MM.1S (cell line): Measurements from ENCODE around the gene SLC38A1.

Source experiments
- DNase-seq: peaks from one replicate; pipeline ENCODE4 v3.0.0-alpha.2; 2015
- H2AFZ ChIP-seq: fragments of 300-600 bp; sonication (generic); 2 replicates; pipeline ENCODE4 v1.6.0; 2016; ENCODE audit warnings: antibody characterized with exemption, low read length
- H3F3A ChIP-seq: fragments of 300-600 bp; sonication (generic); 2 replicates; pipeline ENCODE4 v1.6.1; 2016; ENCODE audit warnings: mild to moderate bottlenecking, antibody characterized with exemption, low read length, moderate library complexity, mixed read lengths; ENCODE audit not compliant: insufficient read depth
- H3K27ac ChIP-seq: fragments of 300-600 bp; sonication (generic); 2 replicates; pipeline ENCODE4 v1.5.1; 2016; ENCODE audit warnings: mild to moderate bottlenecking, low read length
- H3K27me3 ChIP-seq: fragments of 300-600 bp; sonication (generic); replicated peaks from 2 replicates; pipeline ENCODE4 v1.6.0; 2016; ENCODE audit warnings: low read length; ENCODE audit not compliant: insufficient read depth
- H3K36me3 ChIP-seq: fragments of 300-600 bp; sonication (generic); replicated peaks from 2 replicates; pipeline ENCODE4 v1.6.1; 2016; ENCODE audit warnings: mild to moderate bottlenecking, low read length, mixed read lengths; ENCODE audit not compliant: insufficient read depth
- H3K4me1 ChIP-seq: fragments of 300-600 bp; sonication (generic); 2 replicates; pipeline ENCODE4 v1.6.1; 2016; ENCODE audit warnings: low read length, mixed read lengths
- H3K4me2 ChIP-seq: fragments of 300-600 bp; sonication (generic); 2 replicates; pipeline ENCODE4 v1.6.0; 2016; ENCODE audit warnings: low read depth, low read length
- H3K4me3 ChIP-seq: fragments of 300-600 bp; sonication (generic); 2 replicates; pipeline ENCODE4 v1.5.1; 2016; ENCODE audit warnings: low read length, mixed read lengths
- H3K79me2 ChIP-seq: fragments of 300-600 bp; sonication (generic); 2 replicates; pipeline ENCODE4 v1.6.1; 2016; ENCODE audit warnings: mixed run types, low read length, mixed read lengths
- H3K9ac ChIP-seq: fragments of 300-600 bp; sonication (generic); 2 replicates; pipeline ENCODE4 v1.6.1; 2016; ENCODE audit warnings: low read length, mixed read lengths
- H3K9me2 ChIP-seq: fragments of 300-600 bp; sonication (generic); replicated peaks from 2 replicates; pipeline ENCODE4 v1.6.1; 2016; ENCODE audit warnings: mild to moderate bottlenecking, low read length, mixed read lengths; ENCODE audit not compliant: insufficient read depth
- H3K9me3 ChIP-seq: fragments of 300-600 bp; sonication (generic); replicated peaks from 2 replicates; pipeline ENCODE4 v1.6.1; 2016; ENCODE audit warnings: mild to moderate bottlenecking, low read length, mixed read lengths; ENCODE audit not compliant: insufficient read depth
- H4K20me1 ChIP-seq: fragments of 300-600 bp; sonication (generic); 2 replicates; pipeline ENCODE4 v1.6.1; 2016; ENCODE audit warnings: mild to moderate bottlenecking, low read length, moderate library complexity, mixed read lengths; ENCODE audit not compliant: insufficient read depth
- CTCF ChIP-seq: fragments of 300-600 bp; sonication (generic); IDR thresholded peaks from 2 replicates; pipeline ENCODE4 v1.5.1; 2016; ENCODE audit warnings: antibody characterized with exemption, low read length, mixed read lengths
- EZH2 ChIP-seq: fragments of 300-600 bp; sonication (generic); optimal IDR thresholded peaks from 2 replicates; pipeline ENCODE3; 2017; ENCODE audit warnings: low read depth, mild to moderate bottlenecking, antibody characterized with exemption, low read length, mixed read lengths
- EZH2phosphoT487 ChIP-seq: fragments of 300-600 bp; sonication (generic); IDR thresholded peaks from 2 replicates; pipeline ENCODE4 v1.6.1; 2018; ENCODE audit warnings: antibody characterized with exemption, low read length

Gene SLC38A1

DNA sequence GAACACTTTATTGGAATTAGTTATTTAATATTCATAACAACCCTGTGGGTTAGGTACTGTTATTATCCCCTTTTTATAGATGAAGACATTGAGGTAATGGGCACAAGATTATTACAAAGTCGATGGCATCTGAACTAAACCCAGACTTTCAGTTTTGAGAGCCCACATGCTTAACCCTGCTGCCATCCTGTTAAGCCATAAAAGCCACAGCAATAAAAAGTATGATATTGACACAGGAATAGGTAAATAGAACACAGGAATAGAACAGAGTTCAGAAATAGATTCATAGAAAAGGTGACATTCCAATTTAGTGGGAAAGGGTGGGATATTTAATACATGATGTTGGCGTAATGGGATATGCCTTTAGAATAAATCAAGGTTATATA, 119.8 kb downstream of the SLC38A1 start:
- Histone ChIP-seq H3K4me1 (peaks cover 4% of the 10 kb centered on the region; the same call in 1 of the 2 replicates), H3K79me2 (no peaks in the 10 kb centered on the region)

DNA sequence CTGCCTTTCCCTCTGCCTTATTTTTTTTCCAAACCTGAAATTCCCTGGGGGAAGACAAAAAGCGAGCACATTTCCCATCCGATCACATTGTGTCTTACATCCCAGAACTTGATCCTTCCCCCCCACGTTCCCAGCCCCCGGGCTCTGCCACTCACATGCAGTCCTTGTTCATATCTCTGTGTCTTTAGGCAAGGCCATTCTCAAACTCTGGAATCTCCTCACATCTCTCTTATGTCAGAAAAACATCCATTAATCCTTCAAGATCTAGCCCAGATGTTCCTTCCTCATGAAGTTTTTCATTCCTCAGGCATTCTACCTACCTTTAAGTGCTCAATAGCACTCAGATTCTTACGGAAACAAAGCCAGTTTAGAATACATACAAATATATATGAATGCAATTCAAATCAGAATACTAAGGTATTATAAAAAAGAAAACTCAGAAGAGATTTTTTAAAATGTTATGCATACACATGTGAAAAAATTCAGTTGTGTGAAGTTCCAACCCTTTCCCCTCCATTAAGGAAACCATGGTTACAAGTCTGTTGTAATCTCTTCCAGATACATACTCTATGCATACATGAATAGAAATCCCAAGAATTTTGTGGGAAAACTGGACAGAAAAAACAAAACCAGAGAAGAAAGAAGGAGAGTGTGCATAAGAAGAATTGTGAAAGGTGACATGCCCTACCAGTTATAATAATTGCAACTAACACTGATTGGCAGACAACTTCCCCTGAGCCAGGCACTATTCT, 120.3 kb downstream of the SLC38A1 start:
- no peaks in the 10 kb centered on the region for H3K79me2 ChIP-seq
- no peak overlapping the region for H2AFZ ChIP-seq
- H3K9me3 ChIP-seq: no peaks in the 10 kb centered on the region
- DNase-seq: no peak
- no peak overlapping the region for H3K27ac ChIP-seq
- no peaks in the 10 kb centered on the region for H3F3A ChIP-seq
- no peak overlapping the region for H3K9ac ChIP-seq
- no peaks in the 10 kb centered on the region for H3K36me3 ChIP-seq
- H3K9me2 ChIP-seq: no peaks in the 10 kb centered on the region
- no peaks in the 10 kb centered on the region for H3K27me3 ChIP-seq
- no peak overlapping the region for H3K4me2 ChIP-seq
- TF ChIP-seq EZH2phosphoT487 (no peak), EZH2 (no peak), CTCF (no peak)
- H4K20me1 ChIP-seq: no peaks in the 10 kb centered on the region
- no peak overlapping the region for H3K4me3 ChIP-seq
- peaks cover 4% of the 10 kb centered on the region; the same call in 1 of the 2 replicates for H3K4me1 ChIP-seq

More for the DNA sequence above, 119.8 kb downstream of the SLC38A1 start:
- no peak for DNase-seq
- Histone ChIP-seq H3K9ac (no peak overlapping the region), H3F3A (no peaks in the 10 kb centered on the region), H4K20me1 (no peaks in the 10 kb centered on the region), H3K9me3 (no peaks in the 10 kb centered on the region), H3K27me3 (no peaks in the 10 kb centered on the region), H3K4me3 (no peak overlapping the region), H3K27ac (no peak overlapping the region), H3K9me2 (no peaks in the 10 kb centered on the region), H3K4me2 (no peak overlapping the region), H3K36me3 (no peaks in the 10 kb centered on the region), H2AFZ (no peak overlapping the region)
- TF ChIP-seq CTCF (no peak), EZH2 (no peak), EZH2phosphoT487 (no peak)

DNA sequence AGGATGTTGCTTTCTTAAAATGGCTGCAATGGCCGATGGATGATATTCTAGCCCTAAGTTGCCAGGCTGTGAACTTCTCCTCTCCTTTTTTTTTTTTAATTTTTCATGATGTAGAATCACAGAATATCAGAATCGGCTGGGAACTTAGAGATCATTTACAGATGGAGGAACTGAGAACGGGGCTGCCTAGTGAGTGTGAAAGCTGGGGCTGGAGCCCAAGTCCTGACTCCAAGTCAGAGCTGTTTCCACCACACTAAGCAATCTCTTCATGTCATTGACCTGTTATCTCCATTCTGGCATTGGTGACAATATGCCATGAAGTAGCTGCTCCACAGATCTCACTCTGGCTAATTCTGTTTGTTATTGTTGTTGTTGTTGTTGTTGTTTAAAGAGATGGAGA, 121.7 kb downstream of the SLC38A1 start:
- no peak overlapping the region for H3K9ac ChIP-seq

More for the DNA sequence above, 121.7 kb downstream of the SLC38A1 start:
- H3K9me3 ChIP-seq: no peaks in the 10 kb centered on the region
- TF ChIP-seq EZH2phosphoT487: no peak
- no peak for TF ChIP-seq CTCF
- no peak overlapping the region for H3K4me2 ChIP-seq
- H3K9me2 ChIP-seq: no peaks in the 10 kb centered on the region
- H3K4me3 ChIP-seq: no peak overlapping the region
- no peak overlapping the region for H3K27ac ChIP-seq
- no peaks in the 10 kb centered on the region for H3K79me2 ChIP-seq
- H3K27me3 ChIP-seq: no peaks in the 10 kb centered on the region
- H4K20me1 ChIP-seq: no peaks in the 10 kb centered on the region
- H3K4me1 ChIP-seq: peaks cover 4% of the 10 kb centered on the region; the same call in 1 of the 2 replicates
- H3F3A ChIP-seq: no peaks in the 10 kb centered on the region
- no peak for DNase-seq
- no peak overlapping the region for H2AFZ ChIP-seq
- H3K36me3 ChIP-seq: no peaks in the 10 kb centered on the region
